SJSA1 (cell line): ENCODE data around the gene NAA10. TPM values are rescaled to one million over a fixed set of nuclear protein-coding genes. Genes with fewer than 3 reads are reported as not detected.

ENCODE experiments used
- DNase-seq, 2 experiments: peaks; one replicate each; pipeline ENCODE4 v3.0.0-alpha.2; 2015 to 2020; ENCODE audit warnings: low spot score in 2 of 2, low read depth in 1 of 2
- H3K27ac ChIP-seq: fragments of 250-450 bp; sonication (Bioruptor Pico); 2 replicates; pipeline ENCODE4 v1.5.1; 2020; ENCODE audit warnings: mild to moderate bottlenecking, moderate library complexity
- H3K27me3 ChIP-seq: fragments of 250-450 bp; sonication (Bioruptor Pico); replicated peaks from 2 replicates; pipeline ENCODE4 v1.5.1; 2020; ENCODE audit warnings: mild to moderate bottlenecking, moderate library complexity
- H3K36me3 ChIP-seq: fragments of 250-450 bp; sonication (Bioruptor Pico); 2 replicates; pipeline ENCODE4 v1.5.1; 2020; ENCODE audit warnings: mild to moderate bottlenecking
- H3K4me1 ChIP-seq: fragments of 250-450 bp; sonication (Bioruptor Pico); replicated peaks from 2 replicates; pipeline ENCODE4 v1.6.1; 2021; ENCODE audit warnings: mild to moderate bottlenecking
- H3K4me3 ChIP-seq: fragments of 250-450 bp; sonication (Bioruptor Pico); 2 replicates; pipeline ENCODE4 v1.5.1; 2020; ENCODE audit warnings: mild to moderate bottlenecking
- H3K9me3 ChIP-seq: fragments of 250-450 bp; sonication (Bioruptor Pico); replicated peaks from 2 replicates; pipeline ENCODE4 v1.5.1; 2020; ENCODE audit warnings: mild to moderate bottlenecking
- total RNA-seq: library from RNA; depleted of rRNA; stranded (reverse); fragments of >200 nt; shearing (Covaris generic); gene quantifications from 2 replicates; pipeline ENCODE4 v1.2.3, GENCODE V29; 2014

NAA10 gene
- total RNA-seq, 1 experiment from 2014 or later = 155 TPM

GRCh38 chrX:153948847-153949805 lies 14.3 kb upstream of the NAA10 start:
- peaks cover 59% of the 10 kb centered on the region for H3K36me3 ChIP-seq
- no peak overlapping the region for H3K27ac ChIP-seq
- no peak for DNase-seq
- peaks cover 3% of the 10 kb centered on the region for H3K4me1 ChIP-seq
- H3K4me3 ChIP-seq = no peak overlapping the region
- no peaks in the 10 kb centered on the region for H3K9me3 ChIP-seq
- no peaks in the 10 kb centered on the region for H3K27me3 ChIP-seq

GRCh38 chrX:153948002-153948466 lies 13.2 kb upstream of the NAA10 start:
- Histone ChIP-seq H3K4me3 (no peak overlapping the region), H3K4me1 (peaks cover under 1% of the 10 kb centered on the region), H3K36me3 (peaks cover 48% of the 10 kb centered on the region), H3K27me3 (no peaks in the 10 kb centered on the region), H3K27ac (no peak overlapping the region), H3K9me3 (no peaks in the 10 kb centered on the region)
- DNase-seq = no peak

GRCh38 chrX:153947009-153947769 lies 12.4 kb upstream of the NAA10 start:
- peaks cover 39% of the 10 kb centered on the region for H3K36me3 ChIP-seq
- H3K27me3 ChIP-seq = no peaks in the 10 kb centered on the region
- DNase-seq = peak; percentile 57 to 81
- no peaks in the 10 kb centered on the region for H3K4me1 ChIP-seq
- H3K27ac ChIP-seq = no peak overlapping the region
- H3K4me3 ChIP-seq = no peak overlapping the region
- H3K9me3 ChIP-seq = no peaks in the 10 kb centered on the region

GRCh38 chrX:153945956-153946943 lies 11.4 kb upstream of the NAA10 start:
- Histone ChIP-seq H3K27me3 (no peaks in the 10 kb centered on the region), H3K9me3 (no peaks in the 10 kb centered on the region)

GRCh38 chrX:153944800-153945150 lies 9.9 kb upstream of the NAA10 start:
- Histone ChIP-seq H3K9me3 (no peaks in the 10 kb centered on the region), H3K4me3 (no peak overlapping the region), H3K4me1 (no peaks in the 10 kb centered on the region), H3K27me3 (no peaks in the 10 kb centered on the region), H3K27ac (no peak overlapping the region), H3K36me3 (peaks cover 15% of the 10 kb centered on the region)
- no peak for DNase-seq

More at GRCh38 chrX:153945956-153946943, 11.4 kb upstream of the NAA10 start:
- Histone ChIP-seq H3K36me3 (peaks cover 30% of the 10 kb centered on the region), H3K27ac (no peak overlapping the region), H3K4me1 (no peaks in the 10 kb centered on the region), H3K4me3 (no peak overlapping the region)
- DNase-seq = no peak

GRCh38 chrX:153944140-153944799 lies 9.4 kb upstream of the NAA10 start, which contains the start of gene RENBP:
Gene RENBP, minus strand, starts transcription at chrX:153944643. Its CDS starts 33 bp downstream, at chrX:153944610.
- DNase-seq = no peak
- Histone ChIP-seq H3K4me3 (no peak within 1 kb of the TSS), H3K9me3 (no peaks in the 10 kb centered on the region), H3K27me3 (no peaks in the 10 kb centered on the region), H3K4me1 (no peaks in the 10 kb centered on the region), H3K27ac (no peak within 1 kb of the TSS), H3K36me3 (peaks cover 11% of the 10 kb centered on the region)

- H3K36me3 ChIP-seq = no peaks in the 10 kb centered on the region
- H3K9me3 ChIP-seq = no peaks in the 10 kb centered on the region
- no peak overlapping the region for H3K4me3 ChIP-seq
- no peaks in the 10 kb centered on the region for H3K27me3 ChIP-seq
- no peak for DNase-seq
- H3K27ac ChIP-seq = no peak overlapping the region
- no peaks in the 10 kb centered on the region for H3K4me1 ChIP-seq
Observed at GRCh38 chrX:153941336-153942252, 6.8 kb upstream of the NAA10 start.

GRCh38 chrX:153939573-153939972 lies 4.7 kb upstream of the NAA10 start:
- Histone ChIP-seq H3K36me3 (peaks cover 2% of the 10 kb centered on the region), H3K4me3 (no peak overlapping the region), H3K27ac (no peak overlapping the region), H3K4me1 (0 out of 2 replicates have a peak, but pooled peaks cover 3% of the 10 kb centered on the region), H3K9me3 (no peaks in the 10 kb centered on the region), H3K27me3 (no peaks in the 10 kb centered on the region)
- DNase-seq = no peak

GRCh38 chrX:153938226-153938786 lies 3.5 kb upstream of the NAA10 start:
- Histone ChIP-seq H3K4me1 (peaks cover 3% of the 10 kb centered on the region; the same call in 1 of the 2 replicates), H3K27me3 (no peaks in the 10 kb centered on the region), H3K27ac (no peak overlapping the region), H3K9me3 (no peaks in the 10 kb centered on the region), H3K36me3 (peaks cover 7% of the 10 kb centered on the region), H3K4me3 (no peak overlapping the region)
- DNase-seq = no peak

GRCh38 chrX:153937056-153937455 lies 2.2 kb upstream of the NAA10 start:
- peaks cover 3% of the 10 kb centered on the region; the same call in 1 of the 2 replicates for H3K4me1 ChIP-seq
- no peaks in the 10 kb centered on the region for H3K27me3 ChIP-seq
- H3K36me3 ChIP-seq = peaks cover 15% of the 10 kb centered on the region
- no peak overlapping the region for H3K4me3 ChIP-seq
- no peak overlapping the region for H3K27ac ChIP-seq
- no peak for DNase-seq
- no peaks in the 10 kb centered on the region for H3K9me3 ChIP-seq

GRCh38 chrX:153935326-153935851 lies 552 bp upstream of the NAA10 start:
- peaks cover 31% of the 10 kb centered on the region for H3K36me3 ChIP-seq
- H3K4me1 ChIP-seq = peaks cover 3% of the 10 kb centered on the region; the same call in 1 of the 2 replicates
- no peak overlapping the region for H3K27ac ChIP-seq
- H3K27me3 ChIP-seq = no peaks in the 10 kb centered on the region
- H3K4me3 ChIP-seq = 0 out of 2 replicates have a peak overlapping the region, but pooled peaks have one; percentile 16
- no peak for DNase-seq
- no peaks in the 10 kb centered on the region for H3K9me3 ChIP-seq
